Measurements from ENCODE around the gene ERG.

Gene ERG

DNA sequence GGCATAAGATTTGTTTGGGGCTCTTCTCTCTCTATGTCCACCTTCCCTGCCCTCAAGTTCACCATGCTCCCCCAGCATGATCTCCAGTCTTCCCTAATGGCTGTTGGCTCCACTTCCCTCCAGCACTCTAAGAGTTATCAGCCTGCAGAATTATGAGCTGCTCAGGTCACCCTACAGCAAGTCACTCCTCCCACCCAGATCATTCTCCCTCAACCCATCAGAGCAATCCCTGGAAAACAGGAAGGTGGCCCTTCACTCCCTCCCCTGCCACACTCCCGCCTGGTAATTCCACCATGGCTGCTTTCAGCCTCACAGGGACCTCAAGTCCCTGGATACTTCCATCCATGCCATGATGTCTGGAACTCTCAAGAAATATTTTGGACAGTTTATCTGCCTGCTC, 137.0 kb downstream of the ERG start:
- TF ChIP-seq, protein P1, sequence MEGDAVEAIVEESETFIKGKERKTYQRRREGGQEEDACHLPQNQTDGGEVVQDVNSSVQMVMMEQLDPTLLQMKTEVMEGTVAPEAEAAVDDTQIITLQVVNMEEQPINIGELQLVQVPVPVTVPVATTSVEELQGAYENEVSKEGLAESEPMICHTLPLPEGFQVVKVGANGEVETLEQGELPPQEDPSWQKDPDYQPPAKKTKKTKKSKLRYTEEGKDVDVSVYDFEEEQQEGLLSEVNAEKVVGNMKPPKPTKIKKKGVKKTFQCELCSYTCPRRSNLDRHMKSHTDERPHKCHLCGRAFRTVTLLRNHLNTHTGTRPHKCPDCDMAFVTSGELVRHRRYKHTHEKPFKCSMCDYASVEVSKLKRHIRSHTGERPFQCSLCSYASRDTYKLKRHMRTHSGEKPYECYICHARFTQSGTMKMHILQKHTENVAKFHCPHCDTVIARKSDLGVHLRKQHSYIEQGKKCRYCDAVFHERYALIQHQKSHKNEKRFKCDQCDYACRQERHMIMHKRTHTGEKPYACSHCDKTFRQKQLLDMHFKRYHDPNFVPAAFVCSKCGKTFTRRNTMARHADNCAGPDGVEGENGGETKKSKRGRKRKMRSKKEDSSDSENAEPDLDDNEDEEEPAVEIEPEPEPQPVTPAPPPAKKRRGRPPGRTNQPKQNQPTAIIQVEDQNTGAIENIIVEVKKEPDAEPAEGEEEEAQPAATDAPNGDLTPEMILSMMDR (IDR thresholded peaks at IDR 0.05): no peak
- Histone ChIP-seq H3K4me3 (no peak overlapping the region), H3K27ac (no peak overlapping the region)
- no peak for DNase-seq (ENCODE audit: low spot score)

DNA sequence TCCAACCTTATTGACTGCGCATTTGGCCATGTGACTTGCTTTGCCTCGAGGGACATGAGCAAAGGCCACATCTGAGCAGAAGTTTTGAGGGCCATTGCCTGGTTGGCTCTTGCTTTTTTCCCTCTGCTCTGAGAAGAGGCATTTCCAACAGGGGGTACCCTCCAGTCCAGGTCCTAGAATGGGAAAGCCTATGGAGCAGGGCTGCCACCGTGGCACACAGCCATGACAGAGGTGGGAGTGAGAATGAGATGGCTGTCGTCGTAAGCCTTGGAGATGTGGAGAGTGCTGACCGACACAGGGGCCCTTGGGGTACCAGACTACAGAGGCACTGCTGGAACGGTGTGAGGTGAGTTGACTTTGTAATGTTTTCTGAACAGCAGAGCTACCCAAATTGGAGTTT, 138.4 kb downstream of the ERG start:
- H3K27ac ChIP-seq: no peak overlapping the region
- TF ChIP-seq, protein P1 (IDR thresholded peaks at IDR 0.05): no peak
- DNase-seq (ENCODE audit: low spot score): no peak
- no peak overlapping the region for H3K4me3 ChIP-seq

DNA sequence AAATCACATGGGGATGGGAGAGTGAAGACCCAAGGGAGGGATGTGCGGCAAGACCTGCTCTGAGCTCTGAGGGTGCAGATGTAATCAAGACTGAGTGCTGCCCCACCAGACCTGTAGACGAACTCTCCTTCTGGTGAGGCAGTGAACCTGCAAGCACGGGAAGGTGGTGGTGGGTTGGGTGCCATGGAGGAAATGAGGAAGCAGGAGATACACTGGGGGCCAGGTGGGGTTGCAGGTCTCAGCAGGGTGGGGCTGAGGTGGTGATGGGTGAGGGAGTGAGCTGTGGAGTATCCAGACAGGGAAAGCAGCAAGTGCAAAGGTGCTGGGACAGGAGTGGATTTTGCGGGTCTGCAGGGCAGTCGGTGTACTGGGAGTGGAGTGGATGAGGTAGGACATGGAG, 139.2 kb downstream of the ERG start:
- Histone ChIP-seq H3K27ac (no peak overlapping the region), H3K4me3 (no peak overlapping the region)
- TF ChIP-seq, protein P1 (IDR thresholded peaks at IDR 0.05): no peak
- DNase-seq (ENCODE audit: low spot score): no peak

DNA sequence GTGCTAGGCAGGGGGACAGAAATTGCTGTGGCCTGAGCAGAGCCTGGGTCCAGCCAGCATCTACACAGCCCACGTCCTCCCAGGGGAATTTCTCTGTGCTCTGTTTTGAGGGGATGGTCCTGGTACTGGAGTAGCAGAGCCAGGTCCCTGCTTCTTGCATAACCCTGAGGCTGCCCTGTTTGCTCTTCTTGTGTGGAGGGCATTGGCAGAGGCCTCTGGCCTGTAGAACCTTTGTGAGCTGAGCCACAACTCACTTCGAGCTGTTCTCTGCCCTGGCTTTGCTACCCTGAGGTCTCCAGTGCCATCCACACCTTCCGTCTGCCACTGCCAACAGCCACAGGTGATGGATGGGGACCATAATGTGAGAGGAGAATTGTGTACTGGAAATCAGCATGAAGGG, 139.6 kb downstream of the ERG start:
- Histone ChIP-seq H3K4me3 (no peak overlapping the region), H3K27ac (no peak overlapping the region)
- DNase-seq (ENCODE audit: low spot score): no peak
- TF ChIP-seq, protein P1 (IDR thresholded peaks at IDR 0.05): no peak

DNA sequence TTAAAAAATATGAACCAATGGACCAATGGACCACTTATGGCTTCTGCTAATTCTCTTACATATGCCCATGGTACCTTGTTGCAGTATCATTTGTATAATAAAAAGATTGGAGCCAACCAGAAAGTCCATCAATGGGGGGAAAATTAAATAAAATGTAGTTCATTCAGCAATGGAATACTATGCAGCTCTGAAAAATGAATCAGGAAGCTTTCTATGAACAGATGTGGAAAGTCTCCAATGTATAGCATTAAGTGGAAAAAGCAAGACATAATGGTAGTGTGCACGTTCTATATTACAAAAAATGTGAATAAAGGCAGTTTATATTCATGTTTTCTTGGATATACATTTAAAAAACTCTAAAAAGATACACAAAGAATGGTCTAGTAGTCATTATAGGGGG, 140.2 kb downstream of the ERG start:
- DNase-seq (ENCODE audit: low spot score): no peak
- Histone ChIP-seq H3K4me3 (no peak overlapping the region), H3K27ac (no peak overlapping the region)
- TF ChIP-seq, protein P1 (IDR thresholded peaks at IDR 0.05): no peak

DNA sequence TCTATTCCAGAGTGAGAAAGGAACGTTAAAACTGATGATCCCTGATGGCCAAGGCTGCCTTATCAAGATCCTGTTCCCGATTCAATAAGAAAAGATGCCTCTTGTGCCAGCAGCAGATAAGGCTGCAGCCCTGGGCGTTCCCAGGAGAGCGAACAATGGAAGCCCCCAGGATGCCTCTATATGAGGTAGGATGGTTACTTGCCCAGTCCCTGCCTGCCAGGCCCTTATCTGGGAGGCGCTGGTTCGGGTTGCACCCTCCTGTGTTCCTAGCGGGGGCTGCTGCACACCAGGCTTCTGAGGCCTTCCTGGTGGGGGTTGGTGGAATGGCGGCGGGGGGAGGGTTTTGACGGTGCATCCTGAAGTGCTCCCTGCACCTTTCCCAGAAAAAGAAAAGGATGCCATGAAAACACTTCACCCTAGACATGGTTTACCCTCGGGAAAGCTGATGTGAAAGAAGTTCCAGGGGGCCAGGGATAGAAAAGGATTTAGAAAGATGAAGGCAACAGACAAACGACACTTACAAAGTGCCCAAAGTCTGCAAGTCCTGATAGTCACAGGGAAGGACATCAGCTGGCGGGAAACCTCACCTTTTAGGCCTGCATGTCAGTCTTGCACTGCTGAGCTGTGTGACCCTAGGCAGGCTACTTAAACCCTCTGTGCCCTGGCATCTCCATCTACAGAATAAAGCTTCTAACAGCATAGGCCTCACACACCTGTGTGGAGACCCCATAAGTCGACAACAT, 141.2 kb downstream of the ERG start:
- H3K27ac ChIP-seq: no peak overlapping the region
- no peak overlapping the region for H3K4me3 ChIP-seq
- TF ChIP-seq, protein P1 (IDR thresholded peaks at IDR 0.05): no peak
- DNase-seq (ENCODE audit: low spot score): no peak
